GM13977 (cell line): ENCODE measurements around the gene TMEM163.

ENCODE experiments used
- DNase-seq: peaks from one replicate; pipeline ENCODE4 v3.0.0; 2012; ENCODE audit warnings: low spot score
- in situ Hi-C: fragments of 300-500 bp; cut with MboI; formaldehyde crosslinking; loops from one replicate; pipeline ENCODE4 v1.12.0; 2022; ENCODE audit warnings: low sequenced_read_pairs, low pct_unique_long_range_greater_than_20kb, mixed read lengths, inconsistent platforms; ENCODE audit not compliant: unreplicated experiment
- TF ChIP-seq, protein P1 (sequence below): IDR thresholded peaks from 2 replicates; pipeline ENCODE4 v1.5.1; 2012; ENCODE audit warnings: mild to moderate bottlenecking, control low read depth; ENCODE audit not compliant: insufficient read depth; ENCODE audit errors: extremely low read depth, missing control alignments

The TMEM163 gene

DNA sequence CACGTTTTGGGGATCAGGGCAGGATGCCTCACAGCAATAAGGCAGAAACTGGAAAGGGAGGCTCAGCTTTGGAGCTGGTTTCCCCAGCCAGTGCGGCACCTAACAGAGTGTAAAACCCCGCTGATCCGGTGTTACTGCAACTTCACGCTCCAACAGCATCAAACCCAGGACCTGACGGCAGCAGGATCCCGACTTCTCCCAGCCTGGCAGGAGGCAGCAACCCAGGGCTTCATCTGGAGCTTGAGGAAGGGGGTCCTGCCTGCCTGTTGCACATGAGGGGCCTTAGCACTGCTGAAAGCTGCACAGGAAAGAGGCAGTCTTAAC lies 255.1 kb downstream of the TMEM163 start:
- TF ChIP-seq, protein P1, sequence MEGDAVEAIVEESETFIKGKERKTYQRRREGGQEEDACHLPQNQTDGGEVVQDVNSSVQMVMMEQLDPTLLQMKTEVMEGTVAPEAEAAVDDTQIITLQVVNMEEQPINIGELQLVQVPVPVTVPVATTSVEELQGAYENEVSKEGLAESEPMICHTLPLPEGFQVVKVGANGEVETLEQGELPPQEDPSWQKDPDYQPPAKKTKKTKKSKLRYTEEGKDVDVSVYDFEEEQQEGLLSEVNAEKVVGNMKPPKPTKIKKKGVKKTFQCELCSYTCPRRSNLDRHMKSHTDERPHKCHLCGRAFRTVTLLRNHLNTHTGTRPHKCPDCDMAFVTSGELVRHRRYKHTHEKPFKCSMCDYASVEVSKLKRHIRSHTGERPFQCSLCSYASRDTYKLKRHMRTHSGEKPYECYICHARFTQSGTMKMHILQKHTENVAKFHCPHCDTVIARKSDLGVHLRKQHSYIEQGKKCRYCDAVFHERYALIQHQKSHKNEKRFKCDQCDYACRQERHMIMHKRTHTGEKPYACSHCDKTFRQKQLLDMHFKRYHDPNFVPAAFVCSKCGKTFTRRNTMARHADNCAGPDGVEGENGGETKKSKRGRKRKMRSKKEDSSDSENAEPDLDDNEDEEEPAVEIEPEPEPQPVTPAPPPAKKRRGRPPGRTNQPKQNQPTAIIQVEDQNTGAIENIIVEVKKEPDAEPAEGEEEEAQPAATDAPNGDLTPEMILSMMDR = no peak
- in situ Hi-C loops = no loop called here
- no peak for DNase-seq

GRCh38 chr2:134462791-134463698 lies 255.8 kb downstream of the TMEM163 start:
- DNase-seq = no peak
- TF ChIP-seq, protein P1 = no peak
- in situ Hi-C loops = no loop called here

DNA sequence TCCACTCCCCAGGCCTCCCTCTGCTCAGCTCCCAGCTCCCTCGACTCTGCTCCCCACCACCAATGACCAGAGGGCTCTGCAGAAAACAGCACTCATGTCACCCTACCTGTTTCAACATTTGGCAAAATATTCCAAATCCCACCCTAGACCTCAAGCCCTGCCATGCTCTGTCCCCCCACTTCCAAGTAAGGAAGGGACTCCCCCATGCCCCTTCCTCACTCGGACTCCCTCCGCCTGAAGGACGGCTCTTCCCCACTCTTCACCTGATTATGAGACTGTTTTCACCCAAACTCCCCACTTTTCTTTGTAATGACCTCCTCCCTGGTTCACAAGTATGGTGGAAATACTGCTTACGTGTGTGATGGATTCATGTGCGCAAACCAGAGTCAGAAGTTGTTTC lies 256.5 kb downstream of the TMEM163 start:
- no peak for DNase-seq
- TF ChIP-seq, protein P1 = no peak
- in situ Hi-C loops = no loop called here

DNA sequence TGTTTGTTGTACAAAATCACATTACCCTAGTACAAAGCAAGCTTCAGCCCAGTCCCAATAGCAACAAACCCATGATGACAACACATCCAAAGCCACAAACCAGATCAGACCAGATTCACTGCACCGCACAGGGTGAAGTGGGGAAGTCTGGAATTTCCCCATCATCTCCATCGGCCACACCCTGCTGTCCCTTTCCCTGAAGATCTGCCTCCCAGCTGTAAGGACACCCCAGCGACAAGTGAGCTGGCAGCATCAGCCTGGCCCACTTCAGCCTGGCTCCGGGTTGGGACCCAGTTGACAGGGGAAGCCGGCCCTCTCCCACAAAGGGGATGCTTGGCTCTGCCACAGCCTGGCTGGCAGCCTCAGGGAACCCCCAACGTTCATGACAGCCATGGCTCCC lies 257.3 kb downstream of the TMEM163 start:
- TF ChIP-seq, protein P1 = no peak
- no peak for DNase-seq
- in situ Hi-C loops = no loop called here

- peak; percentile 78 for DNase-seq
- TF ChIP-seq, protein P1 = peak; percentile 64
Measured at GRCh38 chr2:134460583-134460998, 258.2 kb downstream of the TMEM163 start.

DNA sequence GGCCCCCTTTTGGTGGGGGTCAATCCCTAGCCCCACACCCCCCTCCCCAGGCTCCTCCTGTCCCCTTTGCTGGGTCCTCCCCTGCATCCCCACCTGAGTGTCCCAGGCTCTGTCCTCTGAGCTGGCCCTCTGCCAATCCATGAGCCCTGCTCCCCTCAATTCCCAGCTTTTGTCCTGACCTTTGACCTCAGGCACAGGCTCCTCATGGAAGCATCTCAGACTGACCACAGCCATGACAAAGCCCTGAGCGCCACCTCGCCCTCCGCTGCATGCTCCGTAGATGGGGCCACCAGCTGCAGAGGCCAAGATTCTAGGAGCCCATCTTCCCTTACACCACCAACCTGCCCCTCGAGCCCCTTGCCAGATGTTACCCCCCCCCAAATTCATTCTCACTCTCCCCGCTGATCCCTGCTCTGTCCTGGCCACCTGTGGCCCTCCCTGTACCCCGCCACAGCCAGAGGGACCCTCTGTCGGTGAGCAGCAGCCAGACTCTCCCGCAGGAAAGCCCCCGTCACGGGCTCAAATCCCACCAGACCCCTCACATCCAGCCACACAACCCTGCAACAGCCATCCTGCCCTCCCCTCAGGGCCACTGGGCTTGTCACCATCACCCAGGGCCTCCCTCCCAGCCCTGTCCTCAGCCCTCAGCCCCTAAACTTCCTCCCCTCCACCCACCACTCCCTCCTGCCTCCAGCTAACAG lies 258.9 kb downstream of the TMEM163 start:
- DNase-seq = no peak
- TF ChIP-seq, protein P1 = no peak
- in situ Hi-C loops = no loop called here

More at GRCh38 chr2:134460583-134460998, 258.2 kb downstream of the TMEM163 start:
- in situ Hi-C loops = no loop called here
